ENCODE measurements around the gene NPDC1.

The NPDC1 gene, protein sequence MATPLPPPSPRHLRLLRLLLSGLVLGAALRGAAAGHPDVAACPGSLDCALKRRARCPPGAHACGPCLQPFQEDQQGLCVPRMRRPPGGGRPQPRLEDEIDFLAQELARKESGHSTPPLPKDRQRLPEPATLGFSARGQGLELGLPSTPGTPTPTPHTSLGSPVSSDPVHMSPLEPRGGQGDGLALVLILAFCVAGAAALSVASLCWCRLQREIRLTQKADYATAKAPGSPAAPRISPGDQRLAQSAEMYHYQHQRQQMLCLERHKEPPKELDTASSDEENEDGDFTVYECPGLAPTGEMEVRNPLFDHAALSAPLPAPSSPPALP

DNA sequence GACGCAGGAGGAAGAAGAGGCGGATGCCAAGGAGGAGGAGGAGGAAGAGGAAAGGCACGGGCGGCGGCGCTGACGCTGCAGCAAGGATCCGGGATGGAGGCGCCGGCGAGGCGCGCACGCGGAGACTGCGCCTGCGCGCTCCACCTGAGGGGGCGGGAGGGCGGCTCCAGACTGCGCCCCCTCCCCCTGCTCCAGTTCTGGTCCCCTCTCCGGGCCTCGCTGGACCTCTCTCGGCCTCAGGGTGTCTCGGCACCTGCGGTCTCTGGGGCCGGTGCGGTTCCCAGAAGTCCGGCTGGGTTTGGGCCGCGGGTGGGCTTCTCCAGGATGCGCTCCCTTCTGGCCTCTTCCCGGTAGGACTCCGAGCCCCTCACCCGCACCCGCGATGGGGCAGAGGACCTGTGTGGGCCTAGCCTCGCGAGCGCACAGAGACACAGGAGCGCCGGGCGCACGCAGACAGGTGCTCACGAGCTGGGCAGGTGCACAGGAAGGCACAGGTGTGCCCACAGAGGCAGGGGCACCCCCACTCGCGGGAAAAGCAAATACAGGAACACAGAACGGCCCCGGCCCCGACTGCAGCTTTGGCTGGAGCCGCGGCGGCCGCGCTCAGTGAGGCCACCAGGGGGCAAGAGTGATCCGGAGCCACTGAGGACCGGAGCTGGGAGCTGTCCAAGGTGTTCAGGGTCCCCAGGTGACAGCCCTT lies at the start of gene NPDC1:
Gene NPDC1 (minus strand): TSS at position 90 of the 700 bp plus-strand sequence. CDS start 188 bp downstream, outside the sequence.
- DNase-seq (ENCODE audit: low read depth, low spot score), result peak; percentile 61

DNA sequence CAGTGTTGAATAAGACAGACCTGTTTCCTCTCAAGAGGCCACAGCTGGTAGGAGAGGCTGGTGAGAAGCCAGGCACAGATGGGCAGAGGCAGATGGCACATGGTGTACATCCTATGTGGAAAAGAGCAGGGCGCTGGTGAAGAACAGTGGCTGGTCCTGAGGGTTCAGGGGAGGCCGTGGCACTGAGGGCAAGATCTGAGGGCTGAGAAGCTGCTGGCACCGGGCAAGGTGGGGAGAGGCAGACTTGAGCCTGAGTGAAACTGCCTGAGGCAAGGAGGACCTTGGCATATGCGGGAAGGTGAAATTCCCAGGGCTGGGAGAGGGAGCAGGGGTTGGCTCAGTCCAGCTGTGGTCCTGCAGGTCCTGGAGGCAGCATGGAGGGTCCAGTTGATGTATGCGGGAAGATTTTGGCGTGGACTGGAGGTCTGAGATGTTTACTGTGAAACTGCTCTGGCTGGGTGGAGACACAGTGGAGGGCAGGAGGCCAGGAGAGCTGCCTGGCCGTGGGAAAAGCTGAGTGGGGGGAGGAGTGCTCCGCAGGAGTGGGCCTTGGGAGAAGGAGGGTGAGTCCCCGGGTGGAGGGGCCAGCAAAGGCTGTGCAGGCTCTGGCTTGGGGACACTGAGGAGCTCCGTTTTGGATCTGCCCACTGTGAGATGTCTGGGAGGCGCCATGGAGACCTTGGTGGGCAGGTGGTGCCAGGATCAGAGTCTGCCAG lies 43.4 kb upstream of the NPDC1 start:
- DNase-seq (ENCODE audit: low read depth, low spot score), result no peak

DNA sequence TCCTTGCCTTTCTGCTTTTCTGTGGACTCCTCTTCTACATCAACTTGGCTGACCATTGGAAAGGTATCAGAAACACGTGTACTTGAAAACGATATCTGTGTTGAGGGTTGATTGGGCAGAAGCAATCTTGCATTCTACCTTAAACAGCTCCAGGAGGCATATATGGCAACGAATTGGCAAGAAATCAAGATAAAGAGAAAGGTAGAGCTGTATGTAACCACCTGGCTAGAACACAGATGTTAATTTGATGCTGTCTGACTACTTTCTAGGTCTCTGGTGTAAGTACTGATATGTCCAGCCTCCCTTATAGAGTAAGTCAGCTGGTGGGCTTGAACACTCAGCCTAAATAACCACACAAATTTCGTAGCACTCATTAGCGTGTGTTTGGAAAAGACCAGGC lies 42.1 kb upstream of the NPDC1 start:
- no peak for DNase-seq (ENCODE audit: low read depth, low spot score)

DNA sequence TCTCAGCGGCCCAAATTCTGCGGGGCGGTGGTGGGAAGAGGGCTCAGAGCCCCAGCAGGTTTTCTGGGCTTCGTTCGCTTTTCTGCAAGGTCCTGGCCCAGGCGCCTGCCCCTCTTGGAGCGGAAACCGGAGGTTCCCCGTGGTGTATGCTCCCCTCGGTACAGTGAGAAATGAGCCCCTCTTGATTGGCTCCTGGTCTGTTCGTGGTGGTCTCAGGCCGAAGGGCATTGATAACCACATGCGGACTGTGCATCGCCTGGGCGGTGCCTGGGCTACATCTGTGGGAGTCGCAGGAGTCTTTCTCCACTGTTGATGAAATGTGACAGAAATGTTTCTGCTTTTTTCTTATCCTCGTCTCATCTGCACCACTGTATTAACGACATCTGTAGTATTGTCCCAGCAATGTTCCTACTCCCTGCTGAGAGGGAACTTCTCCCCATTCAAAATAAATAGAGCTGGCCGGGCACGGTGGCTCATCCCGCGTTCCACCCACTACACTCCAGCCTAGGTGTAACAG lies 41.5 kb upstream of the NPDC1 start:
- DNase-seq (ENCODE audit: low read depth, low spot score), result no peak

DNA sequence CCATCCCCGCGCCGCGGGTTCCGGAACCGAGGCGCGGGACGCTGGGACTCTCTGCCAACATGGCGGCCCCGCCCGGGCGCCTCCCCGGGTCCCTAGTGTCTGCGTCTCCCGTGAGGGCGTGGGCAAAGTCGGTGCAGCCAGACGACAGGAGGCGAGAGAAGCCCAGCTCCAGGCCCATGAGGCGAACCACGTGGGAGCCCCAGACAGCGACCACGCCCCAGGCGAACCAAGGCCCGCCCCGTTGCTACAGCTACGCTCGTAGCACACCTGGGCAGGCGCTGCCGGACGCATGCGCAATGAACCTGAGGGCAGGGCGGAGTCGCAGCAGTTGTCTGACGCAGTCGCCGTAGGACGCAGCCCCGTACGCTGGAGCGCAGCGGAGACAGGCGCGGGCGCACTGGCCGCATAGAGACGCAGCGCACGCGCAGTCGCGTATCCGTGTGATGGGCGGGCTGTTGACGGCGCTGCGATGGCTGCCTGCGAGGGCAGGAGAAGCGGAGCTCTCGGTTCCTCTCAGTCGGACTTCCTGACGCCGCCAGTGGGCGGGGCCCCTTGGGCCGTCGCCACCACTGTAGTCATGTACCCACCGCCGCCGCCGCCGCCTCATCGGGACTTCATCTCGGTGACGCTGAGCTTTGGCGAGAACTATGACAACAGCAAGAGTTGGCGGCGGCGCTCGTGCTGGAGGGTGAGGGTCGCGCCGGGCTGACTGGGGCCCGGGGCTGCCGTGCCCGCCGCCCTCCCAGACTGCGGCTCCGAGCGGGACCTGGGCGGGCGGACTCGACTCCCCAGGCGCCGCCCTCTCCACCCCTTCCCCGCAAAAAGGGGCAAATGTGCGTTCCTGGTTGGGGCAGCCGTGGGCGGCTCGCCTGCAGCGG lies 40.8 kb upstream of the NPDC1 start, which contains the start of gene MAN1B1:
Gene MAN1B1 (plus strand): TSS at position 455 of the 878 bp plus-strand sequence. CDS start 15 bp downstream, at position 470.
- peak; percentile 98 for DNase-seq (ENCODE audit: low read depth, low spot score)

DNA sequence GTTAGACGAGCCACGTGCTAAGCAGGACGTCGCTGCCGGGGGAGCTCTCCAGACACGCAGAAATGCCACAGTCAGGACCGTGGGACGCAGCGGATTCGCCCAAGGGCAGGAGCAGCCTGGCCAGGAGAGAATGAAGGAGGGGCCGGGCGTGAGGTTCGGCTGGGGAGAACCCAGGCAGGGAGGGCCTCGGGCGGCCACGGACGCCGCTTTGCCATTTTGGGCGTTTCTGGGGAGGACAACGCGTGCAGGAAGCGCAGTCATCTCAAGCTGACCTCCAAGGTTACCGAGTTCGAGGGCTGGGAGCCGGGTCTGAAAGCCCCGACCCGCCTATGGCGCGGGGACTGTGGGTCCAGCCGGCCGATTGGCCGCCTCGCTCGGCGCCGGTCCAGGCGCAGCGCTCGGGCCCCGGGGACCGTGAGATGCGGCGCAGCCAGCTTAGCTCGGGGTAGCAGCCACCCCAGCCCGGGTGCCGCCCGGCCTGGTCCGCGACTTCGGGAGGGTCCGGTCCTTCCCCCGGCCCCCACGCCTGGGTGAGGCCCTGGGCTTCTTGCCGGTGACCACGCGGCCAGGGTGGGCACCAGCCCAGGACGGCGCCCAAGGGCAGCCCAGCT lies 40.0 kb upstream of the NPDC1 start:
- no peak for DNase-seq (ENCODE audit: low read depth, low spot score)

DNA sequence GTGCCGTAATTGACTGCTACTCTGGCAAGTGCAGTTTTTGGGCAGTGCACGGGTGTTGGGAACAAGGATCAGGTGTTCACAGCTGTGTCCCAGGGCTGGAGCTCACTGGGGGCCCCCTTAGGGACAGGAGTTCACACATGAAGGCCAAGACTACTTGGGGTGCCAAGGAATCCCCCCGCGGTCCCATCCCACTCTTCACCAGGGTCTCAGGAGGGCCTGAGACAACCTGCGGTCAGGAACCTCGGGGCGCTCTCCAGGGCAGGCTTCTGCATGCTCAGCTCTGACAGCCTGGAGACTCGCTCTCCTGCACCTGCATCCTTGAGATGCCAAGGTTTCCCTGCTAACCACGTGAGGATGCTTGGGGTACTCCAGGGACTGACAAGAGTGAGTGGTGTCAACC lies 38.5 kb upstream of the NPDC1 start:
- no peak for DNase-seq (ENCODE audit: low read depth, low spot score)

DNA sequence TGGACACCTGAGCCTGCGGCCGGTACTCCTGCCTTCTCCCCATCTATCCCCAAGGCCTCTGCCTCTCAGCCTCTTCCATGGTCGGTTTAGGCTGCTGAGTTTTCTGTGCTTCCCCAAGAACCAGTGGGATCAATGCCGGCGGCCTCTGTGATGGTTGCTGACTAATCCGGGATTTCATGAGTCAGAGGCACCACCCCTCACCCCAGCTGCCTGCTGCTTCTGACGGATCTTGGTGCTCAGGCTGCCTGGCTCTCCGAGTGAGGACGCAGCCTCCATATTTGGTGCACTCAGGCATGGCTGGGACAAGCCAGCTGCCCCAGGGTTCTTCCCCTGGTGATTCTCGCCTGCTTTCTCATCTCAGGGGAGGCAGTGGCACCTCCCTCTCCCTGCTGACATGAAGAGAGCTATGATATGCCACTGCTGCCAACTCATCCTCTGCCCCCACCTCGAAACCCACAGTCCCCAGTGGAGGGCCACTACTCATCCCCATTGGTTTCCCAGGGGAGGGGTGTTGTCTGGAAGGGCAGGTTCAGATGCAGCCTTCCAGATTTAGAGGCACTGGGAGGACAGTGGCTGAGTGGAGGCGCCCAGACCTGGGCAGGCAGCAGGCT lies 37.5 kb upstream of the NPDC1 start:
- no peak for DNase-seq (ENCODE audit: low read depth, low spot score)

DNA sequence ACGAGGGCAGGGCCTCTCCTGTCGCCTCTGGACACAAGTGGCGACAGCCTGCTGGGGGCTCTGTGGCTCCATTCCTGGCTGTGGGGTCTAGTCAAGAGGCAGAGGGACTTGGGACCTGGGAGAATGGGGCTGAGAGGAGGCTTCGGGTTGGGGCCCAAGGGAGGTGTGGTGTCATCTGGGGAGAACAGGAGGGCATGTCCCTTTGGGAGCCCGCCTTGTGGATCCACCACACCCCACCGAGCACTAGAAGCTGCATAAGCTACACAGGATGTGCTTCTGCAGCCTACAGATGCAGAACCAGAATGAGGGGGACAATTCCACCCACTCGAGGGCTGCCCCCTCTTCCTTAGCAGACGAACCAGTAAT lies 36.9 kb upstream of the NPDC1 start:
- DNase-seq (ENCODE audit: low read depth, low spot score), result no peak

DNA sequence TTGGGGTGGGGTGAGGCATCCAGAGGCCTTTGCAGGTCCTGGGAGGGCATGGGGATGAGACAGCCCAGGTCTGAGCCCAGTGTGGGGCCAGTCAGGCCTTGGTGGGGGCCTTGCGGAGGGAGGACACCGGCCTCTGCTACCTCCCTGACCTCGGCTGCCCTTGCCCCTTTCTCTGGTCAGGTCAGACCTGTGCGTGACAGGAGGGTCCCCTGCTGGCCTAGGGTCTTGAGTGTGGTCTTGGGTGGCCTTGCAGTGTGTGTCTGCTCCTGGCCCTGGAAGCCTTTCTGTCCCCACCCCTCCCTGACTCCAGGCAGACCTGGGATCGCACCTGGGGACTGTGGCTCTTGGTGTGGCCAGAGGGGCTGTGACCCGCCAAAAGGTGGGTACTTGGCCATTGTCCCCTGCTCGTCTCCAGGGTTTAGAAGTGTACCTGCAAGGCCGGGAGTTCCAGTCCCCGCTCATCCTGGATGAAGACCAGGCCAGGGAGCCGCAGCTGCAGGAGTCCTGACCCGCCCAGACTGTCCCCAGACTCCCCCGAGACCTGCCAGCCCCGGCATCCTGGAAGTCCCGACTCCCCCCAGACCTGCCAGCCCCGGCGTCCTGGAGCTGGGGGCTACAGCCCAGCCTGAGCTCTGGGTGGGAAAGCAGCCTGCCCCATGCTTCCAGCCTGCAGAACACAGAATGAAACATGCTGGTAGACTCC lies 36.4 kb upstream of the NPDC1 start:
- no peak for DNase-seq (ENCODE audit: low read depth, low spot score)

DNA sequence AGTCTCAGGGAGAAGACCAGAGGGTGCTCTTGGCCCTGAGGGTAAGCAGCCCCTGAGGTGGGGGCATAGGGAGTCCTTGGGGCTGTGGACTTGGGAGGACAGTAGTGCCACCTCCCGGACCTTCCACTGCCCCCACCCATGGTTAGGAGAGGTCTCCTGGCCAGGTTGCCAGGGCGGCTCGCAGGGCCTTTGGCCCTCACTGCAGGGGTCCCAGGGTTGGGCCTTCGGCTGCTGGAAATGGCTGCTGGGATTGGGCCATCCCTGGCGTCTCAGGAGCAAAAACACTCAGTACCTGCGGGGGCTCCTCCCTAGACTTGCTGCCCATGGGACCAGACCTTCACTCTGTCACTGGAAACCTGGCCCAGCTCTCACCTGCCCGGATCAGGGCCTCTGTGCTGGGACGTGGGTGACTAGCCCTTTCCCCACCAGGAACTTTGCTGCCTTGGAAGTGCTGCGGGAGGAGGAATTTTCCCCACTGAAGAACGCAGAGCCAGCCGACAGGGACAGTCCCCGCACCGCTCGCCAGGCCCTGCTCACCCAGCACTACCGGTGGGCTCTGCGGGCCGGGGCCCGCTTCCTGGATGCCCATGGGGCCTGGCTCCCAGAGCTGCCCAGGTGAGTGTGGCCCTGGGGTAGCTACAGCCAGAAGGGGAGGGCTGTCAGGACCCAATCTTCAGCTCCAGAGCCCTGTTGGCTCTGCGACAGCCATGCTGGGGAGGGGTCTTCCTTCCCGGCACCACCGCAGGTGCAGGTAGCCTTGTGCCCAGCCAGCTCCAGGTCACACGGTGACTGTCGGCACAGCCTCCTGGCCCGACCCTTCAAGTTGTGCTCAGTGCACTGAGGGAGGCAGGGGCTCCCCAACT lies 34.5 kb upstream of the NPDC1 start:
- DNase-seq (ENCODE audit: low read depth, low spot score), result no peak

DNA sequence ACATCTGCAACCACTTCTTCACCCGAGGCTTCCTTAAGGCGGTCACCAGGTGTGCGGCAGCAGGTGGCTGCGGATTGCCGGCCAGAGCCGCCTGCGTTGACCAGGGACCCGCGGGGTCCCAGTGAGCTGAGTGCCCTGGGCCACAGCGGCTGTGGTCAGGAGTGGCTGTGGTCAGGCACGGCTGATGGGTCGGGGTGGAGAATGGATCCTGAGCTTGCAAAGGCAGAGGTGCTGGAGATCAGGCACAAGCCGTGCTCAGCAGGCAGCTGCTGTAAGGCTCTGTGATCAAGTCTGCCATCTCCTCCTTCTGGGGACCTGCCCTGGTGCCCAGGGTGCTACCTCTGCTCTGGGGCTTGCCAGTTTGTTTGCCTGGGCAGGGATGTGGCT lies 33.4 kb upstream of the NPDC1 start:
- DNase-seq (ENCODE audit: low read depth, low spot score), result no peak

DNA sequence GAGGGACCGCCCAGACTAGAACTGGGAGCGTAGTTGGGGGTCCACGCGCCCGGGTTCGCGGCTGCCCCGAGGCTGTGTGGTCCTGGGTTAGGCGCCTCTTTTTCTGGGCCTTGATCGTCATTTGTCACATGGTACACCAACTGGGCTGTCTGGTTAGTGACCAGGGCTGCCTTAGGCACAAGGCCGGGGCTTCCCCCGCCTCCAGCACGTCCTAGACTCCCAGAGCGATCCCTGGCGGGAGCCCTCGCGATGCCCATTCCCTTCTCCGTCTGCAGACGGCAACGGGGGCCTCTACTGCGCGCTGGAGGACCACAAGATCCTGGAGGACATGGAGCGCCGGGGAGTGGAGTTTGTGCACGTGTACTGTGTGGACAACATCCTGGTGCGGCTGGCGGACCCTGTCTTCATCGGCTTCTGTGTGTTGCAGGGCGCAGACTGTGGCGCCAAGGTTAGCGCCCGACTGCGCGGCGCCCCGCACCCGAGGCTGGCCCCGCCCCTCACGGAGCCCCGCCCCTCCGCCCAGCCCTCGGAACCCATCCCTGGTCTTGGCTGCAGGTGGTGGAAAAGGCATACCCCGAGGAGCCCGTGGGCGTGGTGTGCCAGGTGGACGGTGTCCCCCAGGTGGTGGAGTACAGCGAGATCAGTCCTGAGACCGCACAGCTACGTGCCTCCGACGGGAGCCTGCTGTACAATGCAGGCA lies 32.9 kb upstream of the NPDC1 start:
- no peak for DNase-seq (ENCODE audit: low read depth, low spot score)

DNA sequence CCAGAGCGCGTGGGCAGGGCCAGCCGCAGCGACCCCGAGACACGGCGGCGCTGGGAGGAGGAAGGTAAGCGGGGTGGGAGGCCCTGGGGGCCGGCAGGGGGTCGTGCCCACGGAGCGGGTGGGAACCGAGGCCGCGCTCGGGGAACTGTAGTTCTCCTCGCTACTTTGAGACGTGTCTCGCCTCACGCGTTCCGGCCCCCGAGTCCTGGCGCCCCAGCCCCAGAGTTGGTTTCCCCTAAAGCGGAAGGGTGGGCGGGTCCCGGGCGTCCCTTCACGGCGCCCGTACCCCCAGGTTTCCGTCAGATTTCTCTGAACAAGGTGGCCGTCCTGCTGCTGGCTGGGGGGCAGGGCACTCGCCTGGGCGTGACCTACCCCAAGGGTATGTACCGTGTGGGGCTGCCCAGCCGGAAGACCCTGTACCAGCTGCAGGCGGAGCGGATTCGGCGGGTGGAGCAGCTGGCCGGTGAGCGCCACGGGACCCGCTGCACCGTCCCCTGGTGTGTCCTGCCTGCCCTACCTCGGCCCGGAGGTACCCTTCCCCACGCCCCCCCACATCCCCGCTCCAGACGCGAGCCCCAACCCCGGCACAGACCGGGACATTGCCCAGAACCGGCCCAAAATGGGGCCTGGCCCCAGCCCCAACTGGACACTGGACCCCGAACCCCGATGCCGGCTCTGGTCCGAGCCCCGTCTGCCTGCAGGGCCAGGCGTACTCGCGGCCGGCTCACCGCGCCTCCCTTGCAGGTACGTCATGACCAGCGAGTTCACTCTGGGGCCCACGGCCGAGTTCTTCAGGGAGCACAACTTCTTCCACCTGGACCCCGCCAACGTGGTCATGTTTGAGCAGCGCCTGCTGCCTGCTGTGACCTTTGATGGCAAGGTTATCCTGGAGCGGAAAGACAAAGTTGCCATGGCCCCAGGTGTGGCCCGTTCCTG lies 32.0 kb upstream of the NPDC1 start:
- DNase-seq (ENCODE audit: low read depth, low spot score), result no peak

DNA sequence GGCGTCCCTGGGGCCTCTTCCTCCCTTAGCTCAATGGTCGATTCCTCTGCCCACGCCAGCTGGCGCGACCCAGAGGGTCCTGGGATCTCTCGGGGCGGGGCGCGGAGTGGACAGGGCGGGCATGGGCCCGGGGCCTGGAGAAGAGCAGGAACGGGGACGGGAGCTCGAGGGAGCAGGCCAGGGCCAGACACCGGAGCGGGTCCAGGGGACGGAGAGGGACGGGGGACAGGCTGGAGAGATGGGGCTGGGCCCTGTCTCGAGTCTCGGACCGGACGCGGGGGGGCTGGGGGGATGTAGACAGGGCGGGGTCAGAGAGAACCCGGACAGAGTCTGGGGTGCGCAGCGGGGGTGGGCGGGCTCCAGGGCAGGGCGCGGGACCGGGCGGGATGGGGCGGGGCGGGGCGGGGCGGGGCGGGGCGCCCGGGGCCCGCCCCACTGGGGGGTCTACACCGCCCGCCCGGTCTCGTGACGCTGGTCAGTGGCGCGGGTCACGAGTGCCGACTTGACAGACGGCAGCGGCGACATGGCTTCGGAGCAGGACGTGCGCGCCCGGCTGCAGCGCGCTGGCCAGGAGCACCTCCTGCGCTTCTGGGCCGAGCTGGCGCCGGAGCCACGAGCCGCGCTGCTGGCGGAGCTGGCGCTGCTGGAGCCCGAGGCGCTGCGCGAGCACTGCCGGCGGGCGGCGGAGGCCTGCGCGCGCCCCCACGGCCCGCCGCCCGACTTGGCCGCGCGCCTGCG lies 31.2 kb upstream of the NPDC1 start, which contains the start of gene UAP1L1:
Gene UAP1L1 (plus strand): TSS at position 508 of the 738 bp plus-strand sequence. CDS start 16 bp downstream, at position 524.
- no peak for DNase-seq (ENCODE audit: low read depth, low spot score)

DNA sequence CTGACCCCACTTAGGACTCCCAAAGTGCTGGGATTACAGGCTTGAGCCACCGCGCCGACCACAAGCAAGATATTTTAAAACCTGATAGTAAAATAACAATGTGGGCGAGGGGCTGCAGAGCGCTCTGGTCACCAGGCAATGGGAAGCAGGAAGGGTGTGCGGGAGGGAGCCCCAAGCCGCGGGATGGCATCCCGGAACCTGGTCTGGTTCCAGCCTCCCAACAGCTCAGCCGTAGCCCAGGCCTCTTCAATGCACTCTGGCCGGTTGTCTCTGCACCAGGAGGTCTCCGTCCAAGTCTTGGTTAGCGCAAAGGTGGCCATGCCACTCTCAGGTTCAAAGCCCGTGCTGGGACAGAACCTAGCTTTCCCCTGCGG lies 30.6 kb upstream of the NPDC1 start:
- no peak for DNase-seq (ENCODE audit: low read depth, low spot score)

Data from activated naive CD8-positive, alpha-beta T cell treated with anti-CD3 and anti-CD28 coated beads, Interleukin-2, amount 50 U/mL, for 16 hours (primary cell).